GM18907 (cell line): ENCODE data around the gene OR6J1.
"Not testable (repeated sequence)": the region's sequence is repeated elsewhere in the genome, so short reads cannot be mapped to it uniquely, and the experiment has no call there.

Experiments used
- ATAC-seq: cut with Tn5 transposase; IDR thresholded peaks from one replicate; pipeline ENCODE4 v1.9.1; 2021; ENCODE audit warnings: mild to moderate bottlenecking, moderate library complexity; ENCODE audit not compliant: unreplicated experiment

The OR6J1 gene

DNA sequence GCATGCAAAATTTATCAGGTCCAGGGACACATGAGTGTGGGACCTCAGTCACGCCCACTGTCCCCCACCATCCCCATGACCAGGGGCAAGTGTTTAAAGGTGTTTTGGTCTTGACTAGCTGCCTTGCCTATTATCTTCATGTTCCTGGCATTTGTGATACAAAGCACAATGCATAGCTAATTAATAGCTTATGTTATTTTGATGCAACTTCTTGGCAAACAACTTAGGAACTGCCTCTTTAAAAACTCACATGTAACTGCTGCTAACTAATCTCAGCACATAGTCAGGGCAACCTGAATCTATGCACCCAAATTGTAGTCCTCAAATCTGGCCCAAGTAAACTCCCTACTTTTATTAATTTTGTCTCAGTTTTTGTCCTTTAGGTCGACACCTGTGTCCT lies 7.4 kb upstream of the OR6J1 start:
- ATAC-seq: no peak

DNA sequence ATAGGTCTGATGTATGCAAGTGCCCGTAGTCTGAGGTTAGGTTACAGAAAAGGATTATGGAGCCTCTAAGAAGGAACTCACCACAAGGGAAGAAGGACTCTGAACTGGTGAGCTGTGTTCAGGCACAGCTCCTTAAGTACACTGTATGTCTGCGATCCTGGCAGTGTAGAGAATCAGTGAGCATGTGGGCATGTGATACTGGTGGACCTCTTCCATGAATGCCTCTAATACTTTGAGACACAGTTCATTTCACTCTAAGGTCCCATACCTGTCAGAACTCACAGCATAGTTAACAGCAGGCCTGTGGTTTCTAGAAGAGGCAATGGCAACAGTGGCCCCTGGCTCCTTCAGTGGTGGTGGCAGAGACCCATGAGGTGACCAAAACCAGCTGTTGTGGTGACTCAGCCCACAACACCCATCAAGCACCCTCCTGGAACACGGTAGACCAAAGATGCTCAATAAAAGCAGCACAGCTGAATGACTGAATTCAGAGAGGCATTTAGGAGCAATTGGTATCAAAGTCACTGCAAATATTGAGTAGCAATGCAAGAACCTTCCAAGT lies 6.9 kb upstream of the OR6J1 start:
- no peak for ATAC-seq

DNA sequence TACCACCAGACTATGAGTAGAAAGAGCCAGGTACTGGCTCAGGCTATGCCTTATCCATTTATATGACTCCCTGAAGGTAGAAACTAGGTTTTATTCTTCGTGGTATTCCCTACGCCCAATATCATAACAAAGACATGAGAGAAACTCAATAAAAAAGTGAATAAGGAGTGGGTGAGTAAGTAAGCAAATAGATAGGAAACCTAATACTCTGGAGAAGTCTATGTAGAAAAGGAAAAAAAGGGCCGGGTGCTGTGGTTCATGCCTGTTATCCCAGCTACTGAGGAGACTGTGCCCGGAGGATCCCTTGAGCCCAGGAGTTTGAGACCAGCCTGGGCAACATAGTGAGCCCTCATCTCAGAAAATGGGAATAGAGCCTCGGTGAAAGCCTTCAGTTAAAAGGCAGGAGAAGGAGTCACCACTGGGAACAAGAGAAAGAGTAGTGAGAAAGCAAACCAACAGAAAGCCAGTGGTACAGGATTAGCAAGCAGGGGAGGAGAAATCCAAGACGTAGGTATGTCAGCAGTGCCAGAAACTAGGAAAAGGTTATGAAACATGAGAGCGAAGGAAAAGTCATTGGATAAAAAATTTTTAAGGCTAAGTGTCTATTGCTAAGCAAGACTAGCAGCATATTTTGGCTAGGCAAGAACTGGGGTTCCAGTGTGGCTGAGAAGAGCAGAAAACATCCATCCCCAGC lies 6.0 kb upstream of the OR6J1 start:
- no peak for ATAC-seq

DNA sequence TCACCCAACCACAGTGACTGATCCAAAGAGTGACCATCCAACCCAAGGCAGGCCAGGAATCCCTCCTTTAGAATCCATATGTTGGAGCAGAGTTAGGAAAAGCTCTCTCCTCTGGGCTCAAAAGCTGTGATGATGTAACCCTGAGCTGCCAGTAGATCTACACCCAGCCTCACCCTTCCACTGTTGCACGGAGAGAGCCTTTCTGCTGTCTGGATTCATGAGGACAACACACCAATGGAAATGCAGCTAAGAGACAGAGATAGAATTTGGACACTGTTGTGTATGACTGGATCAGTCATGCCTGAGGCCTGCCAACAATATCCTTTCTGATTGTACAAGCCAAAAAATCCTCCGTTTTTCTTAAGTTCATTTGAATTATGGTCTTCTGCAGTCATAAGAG lies 4.4 kb upstream of the OR6J1 start:
- ATAC-seq: no peak

DNA sequence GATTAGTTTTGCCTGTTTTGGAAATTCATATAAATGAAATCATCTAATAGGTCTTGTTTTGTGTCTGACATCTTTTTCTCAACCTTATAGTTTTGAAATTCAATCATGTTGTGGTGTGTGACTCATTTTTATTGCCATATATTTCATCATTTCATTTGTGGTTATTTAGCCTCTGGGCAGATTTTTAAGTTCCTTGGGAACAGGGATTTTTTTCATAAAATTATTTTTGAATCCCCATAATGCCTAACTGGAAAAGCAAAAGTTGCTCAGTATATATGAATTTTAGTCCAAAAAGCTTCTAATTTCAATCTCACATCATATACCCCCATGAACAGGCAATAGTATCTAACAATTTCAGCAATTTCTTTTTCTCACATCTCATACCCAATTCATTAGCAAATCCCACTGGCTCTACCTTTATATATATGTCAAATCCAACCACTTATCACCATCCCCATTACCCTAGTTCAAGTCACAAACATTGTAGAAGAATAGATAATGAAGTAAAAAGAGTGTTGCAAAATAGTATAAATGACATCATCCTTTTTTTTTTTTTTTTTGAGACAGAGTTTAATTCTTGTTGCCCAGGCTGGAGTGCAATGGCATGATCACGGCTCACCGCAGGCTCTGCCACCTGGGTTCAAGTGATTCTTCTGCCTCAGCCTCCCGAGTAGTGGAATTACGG lies 2.6 kb upstream of the OR6J1 start:
- ATAC-seq: no peak

DNA sequence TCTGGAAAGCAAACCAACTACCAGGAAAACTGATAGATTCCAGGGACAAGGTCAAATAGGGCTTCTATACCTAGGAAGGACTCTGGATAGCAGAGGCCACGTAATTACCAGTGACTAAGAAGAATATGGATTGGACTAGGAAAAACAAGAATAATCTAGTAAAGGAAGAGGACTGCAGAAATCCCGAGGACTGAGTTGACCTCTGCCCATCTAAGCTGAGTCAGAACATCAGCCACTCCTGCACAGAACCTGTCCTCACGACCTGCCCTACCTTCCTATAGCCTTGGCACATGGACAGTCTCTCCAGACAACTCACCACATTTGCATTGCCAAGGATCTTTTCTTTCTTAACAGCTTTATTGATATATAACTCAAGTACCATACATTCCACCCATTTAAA lies 2.3 kb downstream of the OR6J1 start:
- no peak for ATAC-seq

DNA sequence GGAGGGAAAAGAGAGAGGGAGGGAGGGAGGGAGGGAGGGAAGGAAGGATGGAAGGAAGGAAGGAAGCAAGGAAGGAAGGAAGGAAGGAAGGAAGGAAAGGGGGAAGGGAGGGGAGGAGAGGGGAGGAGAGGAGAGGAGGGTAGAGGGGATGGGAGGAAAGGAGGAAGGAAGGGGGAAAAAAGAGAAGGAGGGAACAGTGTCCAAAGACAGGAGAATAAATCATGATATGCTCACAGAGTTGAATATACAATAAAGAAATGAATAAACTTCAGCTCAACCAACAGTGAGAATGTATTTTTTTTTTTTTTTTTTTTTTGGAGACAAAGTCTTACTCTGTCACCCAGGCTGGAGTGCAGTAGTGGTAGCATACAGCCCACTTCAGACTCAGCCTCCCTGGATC lies 4.0 kb downstream of the OR6J1 start:
- no peak for ATAC-seq

DNA sequence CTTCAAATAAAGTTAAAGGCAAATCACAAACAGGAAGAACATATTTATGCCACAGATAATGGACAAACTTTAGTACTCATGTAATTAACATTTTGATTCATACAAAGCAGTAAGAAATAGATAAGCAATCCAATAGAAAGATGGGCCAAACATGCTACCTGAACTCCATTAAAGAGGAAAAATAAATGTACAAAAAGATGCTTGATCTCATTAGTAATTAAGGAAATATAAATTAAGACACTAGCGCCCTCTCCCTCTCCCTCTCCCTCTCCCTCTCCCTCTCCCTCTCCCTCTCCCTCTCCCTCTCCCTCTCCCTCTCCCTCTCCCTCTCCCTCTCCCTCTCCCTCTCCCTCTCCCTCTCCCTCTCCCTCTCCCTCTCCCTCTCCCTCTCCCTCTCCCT lies 8.2 kb downstream of the OR6J1 start:
- ATAC-seq: not testable (repeated sequence)

DNA sequence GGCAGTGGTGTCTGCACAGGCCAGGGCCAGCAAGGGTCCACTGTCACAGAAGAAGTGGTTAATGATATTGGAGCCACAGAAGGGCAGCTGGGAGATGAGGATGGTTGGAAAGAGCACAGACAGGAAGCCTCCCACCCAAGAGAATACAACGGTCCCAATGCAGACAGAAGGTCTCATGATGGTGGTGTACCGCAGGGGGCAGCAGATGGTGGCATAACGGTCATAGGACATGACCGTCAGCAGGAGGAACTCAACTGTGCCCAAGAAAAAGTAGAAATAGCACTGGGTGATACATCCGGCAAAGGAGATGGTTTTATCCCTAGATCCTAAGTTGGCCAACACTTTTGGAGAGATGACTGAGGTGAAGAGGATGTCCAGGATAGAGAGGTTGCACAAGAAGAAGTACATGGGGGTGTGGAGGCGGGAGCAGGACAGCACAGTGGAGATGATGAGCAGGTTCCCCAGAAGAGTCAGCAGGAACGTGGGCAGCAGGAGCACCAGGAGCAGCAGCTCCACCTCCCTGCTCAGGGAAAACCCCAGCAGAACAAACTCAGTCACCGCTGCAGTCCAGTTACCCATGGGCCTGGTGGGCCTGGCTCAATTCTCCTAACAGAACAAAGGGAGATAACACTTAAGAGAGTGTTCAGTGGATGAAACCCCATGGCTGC lies 9.8 kb downstream of the OR6J1 start:
- no peak for ATAC-seq

DNA sequence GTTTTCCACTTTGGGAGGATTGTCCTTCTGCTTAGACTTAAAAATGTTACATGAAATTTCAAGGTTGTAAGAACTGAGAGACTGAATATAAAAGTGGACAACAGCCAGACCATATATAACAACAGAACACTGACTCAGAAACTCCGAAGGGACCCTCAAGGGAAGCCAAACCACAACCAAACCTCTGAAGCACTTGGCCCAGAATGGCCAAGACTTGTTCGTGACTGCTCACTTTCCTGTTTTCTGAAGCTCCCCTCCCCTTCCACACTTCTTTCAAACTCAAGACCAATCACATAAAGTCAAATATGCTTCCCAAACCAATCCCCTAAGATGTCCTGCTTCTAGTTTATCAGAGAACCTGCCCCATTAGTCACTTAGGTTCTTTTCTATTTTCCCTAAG lies 13.7 kb downstream of the OR6J1 start:
- ATAC-seq: no peak

DNA sequence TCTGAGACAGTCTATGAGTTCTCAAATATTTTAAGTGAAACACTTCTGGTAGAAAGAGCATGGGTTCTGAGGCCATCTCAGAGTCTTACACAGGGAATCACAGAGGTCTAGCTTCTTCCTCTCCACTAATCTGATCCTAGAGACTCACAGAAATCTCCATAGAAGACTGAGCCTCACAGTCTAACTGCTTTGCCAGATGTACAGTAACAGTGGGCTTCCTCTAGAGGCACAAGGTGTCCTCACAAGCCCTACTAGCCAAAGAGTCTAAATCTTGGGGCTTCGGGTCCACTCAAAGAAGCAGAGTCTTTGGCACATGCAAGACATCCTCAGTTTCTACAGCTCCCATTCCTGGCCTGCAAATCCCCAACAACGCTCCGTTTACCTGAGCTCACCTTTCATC lies 14.1 kb downstream of the OR6J1 start:
- ATAC-seq: no peak

DNA sequence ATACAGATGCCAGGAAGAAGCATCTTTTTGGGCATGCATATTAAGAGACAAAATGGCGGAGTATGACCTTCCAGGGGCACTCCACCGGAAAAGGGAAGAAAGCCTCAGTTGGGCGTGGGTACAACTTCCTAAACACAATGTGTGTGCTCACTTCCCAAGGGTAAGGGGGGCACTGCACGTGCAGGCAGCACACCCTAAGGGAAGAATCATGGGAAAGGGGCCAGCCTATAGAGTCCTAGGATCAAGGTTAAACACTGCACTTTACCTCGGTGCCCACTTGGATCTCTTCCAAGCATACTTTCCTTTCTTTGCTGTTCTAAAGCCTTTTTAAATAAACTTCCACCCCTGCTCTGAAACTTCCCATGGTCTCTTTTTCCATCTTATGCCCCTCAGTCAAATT lies 14.8 kb downstream of the OR6J1 start:
- ATAC-seq: no peak

DNA sequence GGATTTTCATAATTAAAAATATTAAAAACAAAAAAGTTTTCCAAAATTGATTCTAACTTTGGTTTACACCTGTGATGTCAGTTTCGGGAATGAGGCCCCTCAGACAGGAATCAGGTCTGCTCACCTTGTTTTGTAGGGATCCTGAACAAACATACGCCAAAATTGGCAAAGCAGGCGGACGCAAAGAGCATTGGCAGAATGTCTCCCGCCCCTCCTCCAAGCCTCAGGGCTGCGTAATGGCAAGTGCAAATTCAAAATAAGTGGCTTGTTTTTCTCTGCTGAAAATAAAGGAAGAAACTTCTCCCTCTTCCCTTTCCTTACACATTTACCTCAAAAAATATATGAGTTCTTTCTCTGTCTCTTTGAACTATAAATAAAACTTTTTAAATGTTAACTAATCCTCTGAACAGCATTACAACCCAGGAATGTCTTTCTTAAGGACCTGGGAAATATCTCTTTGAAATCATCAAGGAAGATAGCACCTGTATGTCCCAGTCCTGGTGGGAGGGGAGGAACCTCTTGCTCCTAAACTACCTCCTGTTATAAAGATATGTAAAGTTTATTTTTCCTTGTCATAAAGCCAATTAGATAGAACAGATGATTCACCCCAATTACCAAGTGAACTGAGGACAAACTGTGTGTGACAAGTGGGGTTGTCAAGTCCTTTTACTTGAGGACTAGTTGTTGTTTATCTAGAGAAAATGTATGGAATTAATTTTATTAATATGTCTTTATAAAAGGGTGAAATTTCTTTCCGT lies 16.5 kb downstream of the OR6J1 start:
- no peak for ATAC-seq

DNA sequence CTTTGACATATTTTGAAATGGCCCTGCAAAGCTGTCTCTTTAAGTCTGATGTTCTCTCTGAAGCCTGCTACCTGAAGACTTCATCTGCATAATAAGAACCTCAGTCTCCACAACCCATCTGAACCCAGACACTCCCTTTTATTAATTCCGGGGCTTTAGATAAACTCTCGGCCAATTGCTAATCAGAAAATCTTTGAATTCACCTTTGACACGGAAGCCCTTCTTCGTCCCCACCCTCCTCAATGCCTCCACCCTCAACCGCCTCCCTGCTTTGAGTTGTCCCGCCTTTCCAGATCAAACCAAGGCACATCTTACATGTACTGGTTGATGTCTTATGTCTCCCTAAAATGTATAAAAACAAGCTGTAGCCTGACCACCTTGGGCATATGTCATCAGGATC lies 17.6 kb downstream of the OR6J1 start:
- no peak for ATAC-seq

DNA sequence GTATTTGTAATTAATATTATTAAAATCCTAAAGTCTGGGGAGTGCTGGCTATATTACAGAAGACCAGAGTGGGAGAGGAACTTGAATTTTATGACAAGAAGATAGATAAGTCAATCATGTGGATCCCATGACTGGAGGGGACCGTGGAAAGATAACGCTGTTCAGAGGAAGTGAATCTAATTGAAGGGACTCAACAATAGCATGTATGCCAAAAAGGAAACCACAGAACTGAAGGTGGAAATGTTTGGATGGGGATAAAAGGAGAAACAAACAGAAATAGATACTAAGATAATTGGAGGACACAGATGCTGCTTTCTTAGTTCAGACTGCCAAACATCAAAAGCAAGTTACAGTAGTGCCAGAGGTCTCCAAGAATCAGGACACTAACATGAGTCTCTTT lies 21.1 kb downstream of the OR6J1 start:
- no peak for ATAC-seq

DNA sequence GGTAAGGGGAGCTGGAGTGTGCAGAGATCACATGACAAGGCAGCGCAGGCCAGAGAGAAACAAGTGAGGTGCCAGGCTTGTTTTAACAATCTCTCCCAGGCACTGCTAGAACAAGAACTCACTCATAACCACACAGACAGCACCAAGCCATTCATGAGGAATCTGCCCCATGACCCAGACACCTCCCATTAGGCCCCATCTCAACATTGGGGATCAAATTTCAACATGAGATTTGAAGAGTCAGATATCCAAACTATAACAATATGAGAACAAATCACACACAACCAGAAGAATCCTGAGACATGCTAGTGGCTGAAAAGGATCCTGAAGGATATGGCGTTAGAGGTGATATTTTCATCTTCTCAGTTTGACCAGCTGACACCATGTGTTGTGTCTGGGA lies 21.9 kb downstream of the OR6J1 start:
- no peak for ATAC-seq

DNA sequence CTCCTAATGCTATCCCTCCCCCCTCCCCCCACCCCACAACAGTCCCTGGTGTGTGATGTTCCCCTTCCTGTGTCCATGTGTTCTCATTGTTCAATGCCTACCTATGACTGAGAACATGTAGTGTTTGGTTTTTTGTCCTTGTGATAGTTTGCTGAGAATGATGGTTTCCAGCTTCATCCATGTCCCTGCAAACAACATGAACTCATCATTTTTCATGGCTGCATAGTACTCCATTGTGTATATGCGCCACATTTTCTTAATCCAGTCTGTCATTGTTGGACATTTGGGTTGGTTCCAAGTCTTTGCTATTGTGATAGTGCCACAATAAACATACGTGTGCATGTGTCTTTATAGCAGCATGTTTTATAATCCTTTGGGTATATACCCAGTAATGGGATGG lies 28.4 kb downstream of the OR6J1 start:
- ATAC-seq: not testable (repeated sequence)

DNA sequence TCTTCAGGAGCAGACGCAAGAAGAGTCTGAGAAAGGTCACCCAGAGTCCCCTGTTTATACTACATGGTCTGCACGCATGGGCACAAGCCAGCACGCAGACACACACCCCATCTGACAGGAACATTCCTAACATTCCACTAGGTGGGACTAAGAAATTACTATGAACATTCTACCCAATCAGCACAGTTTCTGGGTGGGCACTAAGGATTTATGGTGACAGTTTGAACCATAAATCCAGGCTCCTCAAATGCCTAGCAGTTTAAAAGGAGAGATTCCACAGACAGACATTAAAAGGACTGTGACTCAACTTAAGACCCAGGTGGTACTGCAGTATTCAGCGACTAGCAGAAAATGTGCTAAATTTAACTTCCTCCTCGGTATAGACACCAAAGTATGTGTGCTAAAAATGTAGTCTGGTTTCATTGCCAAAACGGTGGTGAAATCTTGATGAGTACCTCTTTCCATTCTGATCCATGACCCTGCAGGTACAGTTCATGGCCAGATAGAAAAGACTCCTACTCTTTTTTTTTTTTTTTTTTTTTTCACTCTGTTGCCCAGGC lies 29.8 kb downstream of the OR6J1 start:
- ATAC-seq: no peak

DNA sequence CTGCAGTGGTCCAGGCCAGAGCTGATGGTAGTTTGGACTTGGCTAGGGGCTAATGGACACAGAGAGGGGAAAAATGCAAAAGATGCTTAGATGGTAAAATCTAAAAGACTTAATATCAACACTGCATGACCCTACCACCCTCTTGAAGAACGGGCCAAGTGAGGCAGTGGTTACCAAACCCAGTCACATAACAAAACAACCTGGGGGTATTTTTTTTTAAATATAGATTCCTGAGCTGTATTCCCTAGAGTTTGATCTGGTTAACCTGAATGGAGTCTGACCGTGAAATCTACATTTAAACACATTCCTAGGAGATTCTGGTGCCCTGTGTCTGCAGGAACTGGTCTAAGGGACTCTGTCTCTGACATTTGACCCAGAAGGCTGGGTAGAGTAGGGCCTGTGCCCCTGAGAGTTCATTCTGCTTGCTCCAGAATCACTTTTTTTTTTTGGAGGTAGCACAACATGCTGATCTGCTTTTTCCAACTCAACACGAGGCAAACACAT lies 30.4 kb downstream of the OR6J1 start:
- no peak for ATAC-seq

DNA sequence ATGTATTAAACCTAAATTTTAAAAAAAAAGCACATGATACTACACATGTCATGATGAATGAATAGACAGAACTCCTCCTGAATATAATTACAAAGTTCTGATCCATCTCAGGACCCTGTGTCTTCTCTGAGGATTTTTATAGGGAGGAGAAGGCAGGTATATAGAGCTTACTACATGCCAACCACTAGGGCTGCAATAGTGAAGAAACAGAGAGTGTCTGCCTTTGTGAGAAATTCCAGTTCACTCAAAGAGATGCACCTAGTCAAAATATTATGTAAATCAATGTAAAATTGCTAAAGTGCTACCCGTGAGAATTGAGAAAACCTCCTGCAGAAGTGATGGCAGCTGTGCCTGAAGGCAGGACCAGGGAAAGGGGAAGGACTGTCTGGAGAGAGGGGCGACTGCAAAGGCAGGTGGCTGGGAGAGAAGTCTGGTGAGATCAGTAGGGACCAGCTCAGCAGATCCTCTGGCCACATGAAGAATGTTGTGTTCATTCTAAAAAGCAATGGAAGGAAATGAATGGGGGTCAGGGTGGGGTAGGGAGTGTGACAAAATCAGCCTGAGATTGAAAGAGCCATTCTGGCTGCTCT lies 31.0 kb downstream of the OR6J1 start:
- ATAC-seq: no peak
